Neural cell (in vitro differentiated cells): Measurements from ENCODE around the gene NFE2L2. TPM values are rescaled to one million over a fixed set of nuclear protein-coding genes. Genes with fewer than 3 reads are reported as not detected.

Experiments
- H2AFZ ChIP-seq: fragments of 200-600, 300-800 bp; sonication (generic), shearing (Covaris generic); 2 replicates; pipeline ENCODE4 v1.6.0; 2014; ENCODE audit warnings: low read depth, mild to moderate bottlenecking, antibody characterized with exemption, low read length, moderate library complexity
- H3F3A ChIP-seq: fragments of 200-600 bp; shearing (Covaris generic); 2 replicates; pipeline ENCODE4 v1.6.1; 2016; ENCODE audit warnings: mild to moderate bottlenecking, moderate library complexity, mixed read lengths, antibody characterized with exemption, low read length; ENCODE audit not compliant: insufficient read depth, poor library complexity, severe bottlenecking
- H3K27ac ChIP-seq: fragments of 200-600, 300-800 bp; sonication (generic), shearing (Covaris generic); 2 replicates; pipeline ENCODE4 v1.5.1; 2014; ENCODE audit warnings: mild to moderate bottlenecking, low read length, moderate library complexity
- H3K27me3 ChIP-seq: fragments of 300-800, 200-600 bp; sonication (generic), shearing (Covaris generic); 2 replicates; pipeline ENCODE4 v1.6.0; 2014; ENCODE audit warnings: mild to moderate bottlenecking, low read depth, low read length, moderate library complexity; ENCODE audit not compliant: insufficient read depth
- H3K36me3 ChIP-seq: fragments of 300-800, 200-600 bp; sonication (generic), shearing (Covaris generic); 2 replicates; pipeline ENCODE4 v1.5.1; 2014; ENCODE audit warnings: mild to moderate bottlenecking, antibody characterized with exemption, low read length, moderate library complexity; ENCODE audit not compliant: insufficient read depth
- H3K4me2 ChIP-seq: fragments of 300-800, 200-600 bp; sonication (generic), shearing (Covaris generic); 2 replicates; pipeline ENCODE4 v1.6.0; 2014; ENCODE audit warnings: mild to moderate bottlenecking, low read length
- H3K4me3 ChIP-seq: fragments of 300-800, 200-600 bp; sonication (generic), shearing (Covaris generic); 2 replicates; pipeline ENCODE4 v1.5.1; 2014; ENCODE audit warnings: mild to moderate bottlenecking, low read length, moderate library complexity
- H3K79me2 ChIP-seq: fragments of 200-600 bp; shearing (Covaris generic); replicated peaks from 2 replicates; pipeline ENCODE4 v1.6.0; 2014; ENCODE audit warnings: mild to moderate bottlenecking, low read length, moderate library complexity; ENCODE audit not compliant: insufficient read depth
- H3K9ac ChIP-seq: fragments of 300-800, 200-600 bp; sonication (generic), shearing (Covaris generic); 2 replicates; pipeline ENCODE4 v1.6.1; 2016; ENCODE audit warnings: mild to moderate bottlenecking, low read length, mixed read lengths
- H3K9me2 ChIP-seq: fragments of 200-600 bp; shearing (Covaris generic); 2 replicates; pipeline ENCODE4 v1.6.1; 2016; ENCODE audit warnings: mild to moderate bottlenecking, low read length, mixed read lengths; ENCODE audit not compliant: insufficient read depth
- H3K9me3 ChIP-seq: fragments of 200-600, 300-800 bp; sonication (generic), shearing (Covaris generic); 2 replicates; pipeline ENCODE4 v1.6.1; 2016; ENCODE audit warnings: mild to moderate bottlenecking, mixed run types, low read length, moderate library complexity, mixed read lengths
- H4K20me1 ChIP-seq: fragments of 200-600 bp; shearing (Covaris generic); 2 replicates; pipeline ENCODE4 v1.6.1; 2016; ENCODE audit warnings: mild to moderate bottlenecking, mixed run types; ENCODE audit not compliant: insufficient read depth
- EP300 ChIP-seq: fragments of 450-650 bp; conservative IDR thresholded peaks from 2 replicates; pipeline ENCODE4 v1.6.1; 2014; ENCODE audit warnings: antibody characterized with exemption, mild to moderate bottlenecking, moderate library complexity; ENCODE audit not compliant: poor library complexity, severe bottlenecking
- EZH2 ChIP-seq: fragments of 200-600, 300-800 bp; shearing (Covaris generic), sonication (generic); IDR thresholded peaks from 2 replicates; pipeline ENCODE4 v1.6.1; 2014; ENCODE audit warnings: antibody characterized with exemption, low read length, borderline replicate concordance, mild to moderate bottlenecking; ENCODE audit not compliant: insufficient read depth, poor library complexity, severe bottlenecking
- MXI1 ChIP-seq: fragments of 450-650 bp; conservative IDR thresholded peaks from 2 replicates; pipeline ENCODE4 v1.6.1; 2014; ENCODE audit warnings: antibody characterized with exemption, mild to moderate bottlenecking; ENCODE audit not compliant: poor library complexity, severe bottlenecking
- POLR2AphosphoS5 ChIP-seq: IDR thresholded peaks from 2 replicates; pipeline ENCODE4 v1.6.1; 2012
- RAD21 ChIP-seq: fragments of 450-650 bp; conservative IDR thresholded peaks from 2 replicates; pipeline ENCODE4 v1.6.1; 2014; ENCODE audit warnings: antibody characterized with exemption, mild to moderate bottlenecking, moderate library complexity
- SMC3 ChIP-seq: fragments of 450-650 bp; conservative IDR thresholded peaks from 2 replicates; pipeline ENCODE4 v1.6.1; 2014; ENCODE audit warnings: antibody characterized with exemption, mild to moderate bottlenecking, moderate library complexity; ENCODE audit not compliant: poor library complexity
- TAF1 ChIP-seq: IDR thresholded peaks from 2 replicates; pipeline ENCODE4 v1.6.1; 2012; ENCODE audit warnings: low read depth
- polyA plus RNA-seq: library from polyadenylated mRNA; depleted of rRNA; stranded (reverse); fragments of >200 nt; gene quantifications from 2 replicates; pipeline ENCODE4 v1.2.3, GENCODE V29; 2014
- TF ChIP-seq, protein P1 (sequence below): fragments of 450-650 bp; IDR thresholded peaks from 2 replicates; pipeline ENCODE4 v1.5.1; 2014; ENCODE audit warnings: antibody characterized with exemption, mild to moderate bottlenecking, moderate library complexity; ENCODE audit not compliant: poor library complexity, severe bottlenecking
- TF ChIP-seq, protein P2 (sequence below): IDR thresholded peaks from 2 replicates; pipeline ENCODE4 v1.6.1; 2012; ENCODE audit warnings: borderline replicate concordance

NFE2L2 gene
- polyA plus RNA-seq, 1 donor from 2014 or later = 1.4 TPM

DNA sequence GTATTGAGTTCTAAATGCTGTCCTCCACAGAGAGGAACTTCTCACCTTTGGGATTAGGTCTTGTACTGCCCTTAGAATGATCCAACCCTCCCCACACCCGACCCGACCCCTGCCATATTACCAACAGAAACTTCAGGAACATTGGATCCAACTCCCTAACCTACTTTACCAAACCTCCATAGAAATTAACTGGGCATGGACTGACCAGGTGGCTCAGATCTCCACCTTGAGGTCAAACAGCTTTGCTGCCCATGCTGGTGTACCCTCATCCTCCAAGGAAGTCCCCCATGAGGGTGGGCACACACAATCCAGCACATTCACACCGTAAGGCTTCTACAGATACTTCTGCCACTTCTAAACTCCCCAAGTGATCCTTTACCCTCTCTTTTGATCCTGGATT, 21.5 kb downstream of the NFE2L2 start:
- no peaks in the 10 kb centered on the region for H3K27me3 ChIP-seq
- no peaks in the 10 kb centered on the region for H3K9me3 ChIP-seq
- no peak overlapping the region for H3K4me3 ChIP-seq
- no peak overlapping the region for H2AFZ ChIP-seq
- no peaks in the 10 kb centered on the region for H4K20me1 ChIP-seq
- TF ChIP-seq RAD21 = no peak
- no peak for TF ChIP-seq SMC3
- TF ChIP-seq, protein P1, sequence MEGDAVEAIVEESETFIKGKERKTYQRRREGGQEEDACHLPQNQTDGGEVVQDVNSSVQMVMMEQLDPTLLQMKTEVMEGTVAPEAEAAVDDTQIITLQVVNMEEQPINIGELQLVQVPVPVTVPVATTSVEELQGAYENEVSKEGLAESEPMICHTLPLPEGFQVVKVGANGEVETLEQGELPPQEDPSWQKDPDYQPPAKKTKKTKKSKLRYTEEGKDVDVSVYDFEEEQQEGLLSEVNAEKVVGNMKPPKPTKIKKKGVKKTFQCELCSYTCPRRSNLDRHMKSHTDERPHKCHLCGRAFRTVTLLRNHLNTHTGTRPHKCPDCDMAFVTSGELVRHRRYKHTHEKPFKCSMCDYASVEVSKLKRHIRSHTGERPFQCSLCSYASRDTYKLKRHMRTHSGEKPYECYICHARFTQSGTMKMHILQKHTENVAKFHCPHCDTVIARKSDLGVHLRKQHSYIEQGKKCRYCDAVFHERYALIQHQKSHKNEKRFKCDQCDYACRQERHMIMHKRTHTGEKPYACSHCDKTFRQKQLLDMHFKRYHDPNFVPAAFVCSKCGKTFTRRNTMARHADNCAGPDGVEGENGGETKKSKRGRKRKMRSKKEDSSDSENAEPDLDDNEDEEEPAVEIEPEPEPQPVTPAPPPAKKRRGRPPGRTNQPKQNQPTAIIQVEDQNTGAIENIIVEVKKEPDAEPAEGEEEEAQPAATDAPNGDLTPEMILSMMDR = no peak
- no peak for TF ChIP-seq EP300
- no peak for TF ChIP-seq MXI1
- no peak for TF ChIP-seq TAF1
- TF ChIP-seq EZH2 = no peak
- H3K27ac ChIP-seq = no peak overlapping the region
- H3F3A ChIP-seq = no peaks in the 10 kb centered on the region
- no peaks in the 10 kb centered on the region for H3K9me2 ChIP-seq
- H3K4me2 ChIP-seq = no peak overlapping the region
- H3K36me3 ChIP-seq = no peaks in the 10 kb centered on the region
- H3K79me2 ChIP-seq = no peaks in the 10 kb centered on the region
- no peak overlapping the region for H3K9ac ChIP-seq

GRCh38 chr2:177242121-177242987, 22.2 kb downstream of the NFE2L2 start:
- TF ChIP-seq, protein P2, sequence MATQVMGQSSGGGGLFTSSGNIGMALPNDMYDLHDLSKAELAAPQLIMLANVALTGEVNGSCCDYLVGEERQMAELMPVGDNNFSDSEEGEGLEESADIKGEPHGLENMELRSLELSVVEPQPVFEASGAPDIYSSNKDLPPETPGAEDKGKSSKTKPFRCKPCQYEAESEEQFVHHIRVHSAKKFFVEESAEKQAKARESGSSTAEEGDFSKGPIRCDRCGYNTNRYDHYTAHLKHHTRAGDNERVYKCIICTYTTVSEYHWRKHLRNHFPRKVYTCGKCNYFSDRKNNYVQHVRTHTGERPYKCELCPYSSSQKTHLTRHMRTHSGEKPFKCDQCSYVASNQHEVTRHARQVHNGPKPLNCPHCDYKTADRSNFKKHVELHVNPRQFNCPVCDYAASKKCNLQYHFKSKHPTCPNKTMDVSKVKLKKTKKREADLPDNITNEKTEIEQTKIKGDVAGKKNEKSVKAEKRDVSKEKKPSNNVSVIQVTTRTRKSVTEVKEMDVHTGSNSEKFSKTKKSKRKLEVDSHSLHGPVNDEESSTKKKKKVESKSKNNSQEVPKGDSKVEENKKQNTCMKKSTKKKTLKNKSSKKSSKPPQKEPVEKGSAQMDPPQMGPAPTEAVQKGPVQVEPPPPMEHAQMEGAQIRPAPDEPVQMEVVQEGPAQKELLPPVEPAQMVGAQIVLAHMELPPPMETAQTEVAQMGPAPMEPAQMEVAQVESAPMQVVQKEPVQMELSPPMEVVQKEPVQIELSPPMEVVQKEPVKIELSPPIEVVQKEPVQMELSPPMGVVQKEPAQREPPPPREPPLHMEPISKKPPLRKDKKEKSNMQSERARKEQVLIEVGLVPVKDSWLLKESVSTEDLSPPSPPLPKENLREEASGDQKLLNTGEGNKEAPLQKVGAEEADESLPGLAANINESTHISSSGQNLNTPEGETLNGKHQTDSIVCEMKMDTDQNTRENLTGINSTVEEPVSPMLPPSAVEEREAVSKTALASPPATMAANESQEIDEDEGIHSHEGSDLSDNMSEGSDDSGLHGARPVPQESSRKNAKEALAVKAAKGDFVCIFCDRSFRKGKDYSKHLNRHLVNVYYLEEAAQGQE = no peak
- TF ChIP-seq, protein P1 = no peak
- TF ChIP-seq MXI1 (no peak), RAD21 (no peak), TAF1 (no peak), EZH2 (no peak), POLR2AphosphoS5 (no peak), SMC3 (no peak), EP300 (no peak)
- Histone ChIP-seq H2AFZ (no peak overlapping the region), H3F3A (no peaks in the 10 kb centered on the region), H3K36me3 (no peaks in the 10 kb centered on the region), H3K9ac (no peak overlapping the region), H3K27me3 (no peaks in the 10 kb centered on the region), H3K4me3 (no peak overlapping the region), H4K20me1 (no peaks in the 10 kb centered on the region), H3K9me2 (no peaks in the 10 kb centered on the region), H3K27ac (no peak overlapping the region), H3K79me2 (no peaks in the 10 kb centered on the region), H3K4me2 (no peak overlapping the region), H3K9me3 (no peaks in the 10 kb centered on the region)
